HG03103 (cell line): Measurements from ENCODE around the gene SNUPN.
"Not testable (repeated sequence)": the region's sequence is repeated elsewhere in the genome, so short reads cannot be mapped to it uniquely, and the experiment has no call there.

Source experiments
- ATAC-seq: cut with Tn5 transposase; IDR thresholded peaks from one replicate; pipeline ENCODE4 v1.9.1; 2021; ENCODE audit warnings: low read depth; ENCODE audit not compliant: unreplicated experiment

The SNUPN gene

GRCh38 chr15:75637245-75638009, 11.9 kb upstream of the SNUPN start:
- ATAC-seq = no peak

GRCh38 chr15:75636026-75636425, 10.5 kb upstream of the SNUPN start:
- ATAC-seq = no peak

- ATAC-seq = not testable (repeated sequence)
Observed at GRCh38 chr15:75633922-75634321, 8.4 kb upstream of the SNUPN start.

- ATAC-seq = no peak
Observed at GRCh38 chr15:75631935-75632334, 6.4 kb upstream of the SNUPN start.

DNA sequence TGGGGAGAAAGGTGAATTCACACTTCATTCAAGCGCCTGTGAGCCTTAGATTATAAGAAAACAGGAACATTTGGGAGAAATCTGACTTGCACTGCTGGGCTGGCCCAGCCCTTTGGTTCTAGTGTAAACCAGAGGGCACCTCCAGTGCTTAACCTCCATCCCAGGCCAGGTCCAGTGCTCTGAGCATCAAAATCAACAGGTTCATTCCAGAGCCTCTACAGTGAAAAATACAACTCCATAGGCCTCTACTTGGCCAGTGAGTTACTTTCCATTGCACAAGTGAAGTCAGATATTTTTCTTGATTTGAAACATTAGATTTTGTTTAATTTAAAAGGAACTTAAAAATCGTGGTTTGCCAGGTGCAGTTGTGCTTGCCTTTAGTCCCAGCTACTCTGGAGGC, 3.0 kb downstream of the SNUPN start:
- ATAC-seq = no peak

GRCh38 chr15:75620841-75621391, 4.6 kb downstream of the SNUPN start:
- no peak for ATAC-seq

DNA sequence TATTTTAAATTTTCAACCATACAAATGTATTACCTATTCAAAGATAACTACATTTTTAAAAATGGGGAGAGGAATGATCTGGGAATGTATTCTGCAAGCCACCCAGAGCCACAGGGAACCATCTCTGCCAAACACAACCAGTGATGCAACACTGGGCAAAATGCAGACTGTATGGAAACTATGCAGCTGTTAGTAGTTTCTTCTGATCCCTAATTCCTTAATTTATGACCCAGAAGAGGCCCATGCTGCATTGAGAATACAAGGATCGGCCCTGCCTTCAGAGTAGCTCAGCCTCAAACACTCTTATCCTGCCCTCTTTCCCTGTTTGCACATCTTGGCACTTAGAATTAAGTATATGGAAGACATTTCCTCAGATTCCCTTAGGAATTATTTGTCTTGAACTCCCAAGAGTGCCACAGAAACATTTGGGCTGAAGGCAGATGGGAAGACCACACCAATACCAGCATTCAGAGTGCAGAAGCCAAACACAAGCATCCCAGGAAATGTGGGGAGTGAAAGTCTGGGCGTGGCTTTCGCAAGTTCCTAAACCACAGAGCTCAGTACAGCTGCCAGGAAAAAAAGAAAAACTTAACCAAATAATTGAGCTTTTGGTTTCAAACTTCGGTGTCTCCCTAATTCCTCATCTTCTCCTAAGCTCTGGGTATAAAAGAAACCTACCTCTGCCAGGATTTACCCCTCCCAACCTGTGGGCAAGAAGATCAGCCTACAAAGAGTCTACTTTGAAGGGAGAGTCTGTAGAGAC, 5.3 kb downstream of the SNUPN start:
- ATAC-seq = no peak

- ATAC-seq = no peak
Observed at GRCh38 chr15:75616766-75617165, 8.8 kb downstream of the SNUPN start.

DNA sequence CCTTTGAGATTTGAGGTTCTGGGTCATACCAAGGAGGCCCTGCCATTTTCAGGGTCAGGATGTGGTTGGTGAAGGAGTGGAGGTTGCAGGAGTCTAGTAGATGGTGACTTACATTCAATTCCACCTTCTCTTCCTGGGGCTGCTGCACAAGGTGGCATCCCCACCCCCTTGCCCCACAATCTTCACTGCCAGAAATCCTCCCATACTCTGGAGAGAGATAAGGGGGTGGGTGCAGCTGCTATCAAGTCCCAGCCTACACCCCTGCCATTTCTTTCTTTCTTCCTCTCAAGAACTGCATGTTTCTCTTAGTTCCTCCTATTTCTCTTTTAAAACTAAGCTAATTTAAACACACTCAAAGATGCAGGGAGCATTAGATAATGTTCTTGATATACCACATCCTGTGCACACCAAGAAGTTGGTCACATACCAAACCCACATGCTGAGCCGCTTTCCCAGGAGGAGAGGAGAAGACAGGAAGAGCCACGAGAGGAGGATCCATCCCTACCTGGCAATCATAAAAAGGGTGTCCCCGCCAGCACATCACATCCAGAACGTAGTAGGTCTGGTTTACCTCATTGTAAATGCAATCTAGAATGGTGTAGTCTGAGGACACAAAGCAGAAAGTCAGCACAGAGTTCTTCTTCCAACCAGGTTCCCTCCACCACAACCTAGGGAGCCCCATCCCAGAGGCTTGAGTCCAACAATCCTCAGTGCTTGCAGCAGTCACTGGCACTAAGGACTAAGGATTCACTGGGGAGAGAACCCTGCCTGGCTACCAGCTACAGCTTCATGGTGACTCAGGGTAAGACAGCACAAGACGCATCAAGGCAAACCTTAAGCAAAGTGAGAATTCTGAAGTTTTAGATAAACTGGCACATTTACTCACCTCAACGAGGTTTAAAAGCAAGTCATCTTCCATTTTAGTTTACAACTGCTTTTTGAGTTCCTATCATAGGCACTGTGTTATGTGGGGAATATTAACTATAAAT, 18.5 kb downstream of the SNUPN start:
- no peak for ATAC-seq

GRCh38 chr15:75606026-75606425, 19.5 kb downstream of the SNUPN start:
- no peak for ATAC-seq

GRCh38 chr15:75599401-75599800, 26.1 kb downstream of the SNUPN start:
- ATAC-seq = no peak

DNA sequence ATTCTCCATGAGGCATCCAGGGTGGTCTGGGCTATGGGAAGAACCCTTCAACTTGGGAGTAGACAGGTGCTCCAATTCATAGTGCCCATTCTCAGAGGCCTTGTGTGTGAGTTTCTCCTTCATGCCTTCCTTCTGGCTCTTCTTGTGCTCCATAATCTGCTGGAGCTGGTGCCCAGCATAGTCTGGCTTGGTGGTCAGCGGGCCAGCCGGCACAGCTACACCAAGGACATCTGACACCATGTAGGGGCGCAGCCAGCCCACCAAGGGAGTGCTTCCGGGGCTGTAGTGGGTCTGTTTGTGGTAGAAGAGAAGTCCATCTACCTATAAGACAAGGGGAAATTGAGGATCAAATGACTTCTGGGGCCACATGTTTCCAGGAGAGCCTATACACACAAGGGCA, 27.2 kb downstream of the SNUPN start:
- ATAC-seq = no peak

- ATAC-seq = no peak
Observed at GRCh38 chr15:75597667-75598341, 27.7 kb downstream of the SNUPN start.

DNA sequence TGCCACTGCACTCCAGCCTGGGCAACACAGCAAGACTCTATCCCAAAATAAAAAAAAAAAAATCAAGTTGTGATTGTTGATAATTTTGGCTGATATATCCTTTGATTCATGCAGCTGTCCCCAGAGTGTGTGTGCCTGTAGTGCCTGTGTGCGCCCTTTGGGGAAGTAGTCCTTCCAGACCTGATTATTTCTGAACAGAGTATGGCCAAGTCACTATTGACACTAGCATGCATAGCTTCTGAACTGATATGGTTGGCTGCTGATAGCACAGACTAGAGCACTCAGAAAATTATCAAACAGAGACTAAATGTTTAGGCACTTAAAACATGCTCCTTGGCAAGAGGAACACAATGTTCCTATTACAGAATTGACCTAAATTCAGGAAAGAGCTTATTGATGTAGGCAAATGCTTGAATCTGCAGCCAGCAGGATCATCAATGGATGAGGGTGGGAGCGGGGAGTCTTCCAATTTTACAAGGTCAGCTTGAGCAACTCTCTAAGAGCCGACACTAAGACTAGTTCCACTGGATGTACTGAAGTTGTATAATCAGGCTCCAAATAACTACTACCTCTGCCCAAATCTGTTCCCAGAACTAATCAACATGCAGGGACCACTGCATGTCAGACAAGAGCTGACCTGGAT, 28.7 kb downstream of the SNUPN start:
- no peak for ATAC-seq

DNA sequence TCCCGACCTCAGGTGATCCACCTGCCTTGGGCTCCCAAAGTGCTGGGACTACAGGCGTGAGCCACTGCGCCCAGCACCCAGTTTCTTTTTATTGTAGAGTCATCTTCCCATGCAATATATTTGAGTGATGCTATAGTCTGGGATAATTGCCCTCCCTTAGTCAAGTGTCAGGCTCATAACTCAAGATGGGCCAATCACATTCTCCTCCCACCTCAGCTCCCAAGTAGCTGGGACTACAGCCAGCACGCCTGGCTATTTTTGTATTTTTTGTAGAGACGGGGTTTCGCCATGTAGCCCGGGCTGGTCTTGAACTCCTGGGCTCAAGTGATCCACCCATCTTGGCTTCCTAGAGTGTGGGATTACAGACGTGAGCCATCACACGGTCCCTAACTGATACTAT, 31.2 kb downstream of the SNUPN start:
- ATAC-seq = no peak

GRCh38 chr15:75591655-75592364, 33.7 kb downstream of the SNUPN start:
- no peak for ATAC-seq

- ATAC-seq = no peak
Observed at GRCh38 chr15:75590239-75590638, 35.3 kb downstream of the SNUPN start.

DNA sequence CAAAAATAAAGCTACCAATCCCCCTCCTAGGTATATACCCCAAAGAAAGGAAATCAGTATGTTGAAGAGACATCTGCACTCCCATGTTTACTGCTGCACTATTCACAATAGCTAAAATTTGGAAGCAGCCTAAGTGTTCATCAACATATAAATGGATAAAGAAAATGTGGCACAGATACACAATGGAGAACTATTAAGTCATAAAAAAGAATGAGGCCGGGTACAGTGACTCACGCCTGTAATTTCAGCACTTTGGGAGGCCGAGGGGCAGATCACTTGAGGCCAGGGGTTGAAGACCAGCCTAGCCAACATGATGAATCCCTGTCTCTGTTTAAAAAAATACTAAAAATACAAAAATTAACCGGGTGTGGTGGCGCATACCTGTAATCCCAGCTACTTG, 36.5 kb downstream of the SNUPN start:
- ATAC-seq = no peak

DNA sequence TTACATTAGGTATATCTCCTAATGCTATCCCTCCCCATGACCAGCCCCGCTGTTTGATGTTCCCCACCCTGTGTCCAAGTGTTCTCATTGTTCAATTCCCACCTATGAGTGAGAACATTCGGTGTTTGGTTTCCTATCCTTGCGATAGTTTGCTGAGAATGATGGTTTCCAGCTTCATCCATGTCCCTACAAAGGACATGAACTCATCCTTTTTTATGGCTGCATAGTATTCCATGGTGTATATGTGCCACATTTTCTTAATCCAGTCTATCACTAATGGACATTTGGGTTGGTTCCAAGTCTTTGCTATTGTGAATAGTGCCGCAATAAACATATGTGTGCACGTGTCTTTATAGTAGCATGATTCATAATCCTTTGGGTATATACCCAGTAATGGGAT, 39.1 kb downstream of the SNUPN start:
- ATAC-seq = not testable (repeated sequence)
